Measurements from ENCODE around the gene ZNF592.

The ZNF592 gene

GRCh38 chr15:84827246-84827645 is 78.9 kb downstream of the ZNF592 start:
- ChIA-PET CTCF (interaction anchor here (0.5 to 1.9 kb wide), 9 partner anchors 11 to 274 kb away, joined by 3 to 8 read pairs (median 4); no protein-coding TSS in a partner anchor), POLR2A (no interaction called here)
- no peaks in the 10 kb centered on the region for H3K36me3 ChIP-seq (ENCODE audit: control insufficient read depth in 2 of 2, insufficient read depth in 1 of 2, low read length in 2 of 2)

GRCh38 chr15:84828086-84828908 is 79.9 kb downstream of the ZNF592 start:
- H3K36me3 ChIP-seq (ENCODE audit: control insufficient read depth in 2 of 2, insufficient read depth in 1 of 2, low read length in 2 of 2) = no peaks in the 10 kb centered on the region
- no peaks in the 10 kb centered on the region for H3K4me1 ChIP-seq (ENCODE audit: control insufficient read depth, insufficient read depth, low read length)
- no peak overlapping the region for H3K27ac ChIP-seq (ENCODE audit: extremely low read depth, low read depth, low read length)
- ChIA-PET CTCF (interaction anchor here (0.6 to 1.9 kb wide), 15 partner anchors 8 to 240 kb away, joined by 3 to 8 read pairs (median 4); no protein-coding TSS in a partner anchor), POLR2A (interaction anchor here (0.5 kb wide), 1 partner anchor 48 kb away, joined by 3 read pairs; no protein-coding TSS in a partner anchor)
- H3K4me3 ChIP-seq (ENCODE audit: low read depth, low read length) = no peak overlapping the region
- TF ChIP-seq GLI4 (tag by site-specific recombination; IDR thresholded peaks at IDR 0.05) (no peak), ZNF146 (tag by site-specific recombination; IDR thresholded peaks at IDR 0.05) (no peak), YY2 (tag by site-specific recombination; IDR thresholded peaks at IDR 0.05) (no peak), ZIC2 (tag by site-specific recombination; IDR thresholded peaks at IDR 0.05) (peak; percentile 49), ZNF2 (tag by site-specific recombination; IDR thresholded peaks at IDR 0.05) (no peak), ZNF701 (tag by site-specific recombination; IDR thresholded peaks at IDR 0.05) (no peak)
- H3K9me3 ChIP-seq (ENCODE audit: control insufficient read depth, insufficient read depth, low read depth, low read length) = no peaks in the 10 kb centered on the region

More at GRCh38 chr15:84827246-84827645, 78.9 kb downstream of the ZNF592 start:
- no peak overlapping the region for H3K27ac ChIP-seq (ENCODE audit: extremely low read depth, low read depth, low read length)
- TF ChIP-seq PBX3 (CRISPR knock-in tag; IDR thresholded peaks at IDR 0.05) (no peak), ZNF266 (tag by site-specific recombination; IDR thresholded peaks at IDR 0.05; ENCODE audit: low read depth) (no peak), ZNF768 (tag by site-specific recombination; IDR thresholded peaks at IDR 0.05) (no peak)
- no peaks in the 10 kb centered on the region for H3K9me3 ChIP-seq (ENCODE audit: control insufficient read depth, insufficient read depth, low read depth, low read length)
- no peaks in the 10 kb centered on the region for H3K4me1 ChIP-seq (ENCODE audit: control insufficient read depth, insufficient read depth, low read length)
- H3K4me3 ChIP-seq (ENCODE audit: low read depth, low read length) = no peak overlapping the region

GRCh38 chr15:84829428-84829827 is 81.0 kb downstream of the ZNF592 start:
- H3K9me3 ChIP-seq (ENCODE audit: control insufficient read depth, insufficient read depth, low read depth, low read length) = no peaks in the 10 kb centered on the region
- no peaks in the 10 kb centered on the region for H3K36me3 ChIP-seq (ENCODE audit: control insufficient read depth in 2 of 2, insufficient read depth in 1 of 2, low read length in 2 of 2)
- no peak overlapping the region for H3K4me3 ChIP-seq (ENCODE audit: low read depth, low read length)
- ChIA-PET CTCF (interaction anchor here (0.7 to 1.2 kb wide), 7 partner anchors 10 to 258 kb away, joined by 3 to 4 read pairs (median 3); no protein-coding TSS in a partner anchor), POLR2A (no interaction called here)
- H3K4me1 ChIP-seq (ENCODE audit: control insufficient read depth, insufficient read depth, low read length) = no peaks in the 10 kb centered on the region
- no peak for TF ChIP-seq AEBP2 (tag by site-specific recombination; IDR thresholded peaks at IDR 0.05; ENCODE audit: borderline replicate concordance)
- TF ChIP-seq PRDM10 (tag by site-specific recombination; IDR thresholded peaks at IDR 0.05) = no peak
- TF ChIP-seq ZNF2 (tag by site-specific recombination; IDR thresholded peaks at IDR 0.05) = no peak
- TF ChIP-seq REPIN1 (tag by site-specific recombination; IDR thresholded peaks at IDR 0.05; ENCODE audit: low read depth) = no peak
- no peak for TF ChIP-seq SCRT2 (tag by site-specific recombination; IDR thresholded peaks at IDR 0.05)
- TF ChIP-seq ZBTB8A (tag by site-specific recombination; IDR thresholded peaks at IDR 0.05) = no peak
- no peak for TF ChIP-seq CTCF (tag by site-specific recombination; IDR thresholded peaks at IDR 0.05)
- no peak for TF ChIP-seq ZIC2 (tag by site-specific recombination; IDR thresholded peaks at IDR 0.05)
- no peak for TF ChIP-seq PRDM6 (tag by site-specific recombination; IDR thresholded peaks at IDR 0.05)
- no peak for TF ChIP-seq ZNF621 (tag by site-specific recombination; IDR thresholded peaks at IDR 0.05)
- H3K27ac ChIP-seq (ENCODE audit: extremely low read depth, low read depth, low read length) = no peak overlapping the region
